Astrocyte of the cerebellum (primary cell): ENCODE data around the gene GRID2IP.

ENCODE experiments used
- DNase-seq: peaks from one replicate; pipeline ENCODE4 v3.0.0-alpha.2; 2011; ENCODE audit warnings: low read depth
- H3K4me3 ChIP-seq: 2 replicates; pipeline ENCODE4 v1.5.1; 2011; ENCODE audit warnings: mild to moderate bottlenecking, low read depth, low read length, moderate library complexity
- in situ Hi-C: cut with HindIII; loops from 2 replicates; pipeline ENCODE4 v1.10.0; 2017; ENCODE audit warnings: low sequenced_read_pairs
- TF ChIP-seq, protein P1 (sequence below): IDR thresholded peaks from 2 replicates; pipeline ENCODE4 v1.5.1; 2012; ENCODE audit warnings: low read length, low read depth, moderate library complexity, mild to moderate bottlenecking; ENCODE audit errors: missing control alignments

The GRID2IP gene

DNA sequence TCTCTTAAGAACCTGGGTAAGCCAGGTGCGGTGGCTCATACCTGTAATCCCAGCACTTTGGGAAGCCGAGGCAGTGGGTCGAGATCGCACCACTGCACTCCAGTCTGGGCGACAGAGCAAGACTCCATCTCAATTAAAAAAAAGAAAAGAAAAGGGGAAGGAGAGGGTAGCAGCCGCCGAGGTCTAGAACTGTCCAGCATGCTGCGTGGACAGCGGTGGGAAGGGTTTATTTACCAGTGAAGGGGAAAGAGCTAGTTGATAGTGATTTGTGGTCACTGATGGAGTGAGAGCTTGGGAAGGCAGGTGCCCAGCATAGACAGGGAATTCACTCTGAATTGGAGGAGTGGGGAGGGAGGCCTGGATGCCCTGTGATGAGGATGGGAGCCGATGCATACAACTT is 60.1 kb downstream of the GRID2IP start:
- TF ChIP-seq, protein P1, sequence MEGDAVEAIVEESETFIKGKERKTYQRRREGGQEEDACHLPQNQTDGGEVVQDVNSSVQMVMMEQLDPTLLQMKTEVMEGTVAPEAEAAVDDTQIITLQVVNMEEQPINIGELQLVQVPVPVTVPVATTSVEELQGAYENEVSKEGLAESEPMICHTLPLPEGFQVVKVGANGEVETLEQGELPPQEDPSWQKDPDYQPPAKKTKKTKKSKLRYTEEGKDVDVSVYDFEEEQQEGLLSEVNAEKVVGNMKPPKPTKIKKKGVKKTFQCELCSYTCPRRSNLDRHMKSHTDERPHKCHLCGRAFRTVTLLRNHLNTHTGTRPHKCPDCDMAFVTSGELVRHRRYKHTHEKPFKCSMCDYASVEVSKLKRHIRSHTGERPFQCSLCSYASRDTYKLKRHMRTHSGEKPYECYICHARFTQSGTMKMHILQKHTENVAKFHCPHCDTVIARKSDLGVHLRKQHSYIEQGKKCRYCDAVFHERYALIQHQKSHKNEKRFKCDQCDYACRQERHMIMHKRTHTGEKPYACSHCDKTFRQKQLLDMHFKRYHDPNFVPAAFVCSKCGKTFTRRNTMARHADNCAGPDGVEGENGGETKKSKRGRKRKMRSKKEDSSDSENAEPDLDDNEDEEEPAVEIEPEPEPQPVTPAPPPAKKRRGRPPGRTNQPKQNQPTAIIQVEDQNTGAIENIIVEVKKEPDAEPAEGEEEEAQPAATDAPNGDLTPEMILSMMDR, result no peak
- DNase-seq, result no peak
- no peak overlapping the region for H3K4me3 ChIP-seq
- in situ Hi-C loops, result no loop called here

DNA sequence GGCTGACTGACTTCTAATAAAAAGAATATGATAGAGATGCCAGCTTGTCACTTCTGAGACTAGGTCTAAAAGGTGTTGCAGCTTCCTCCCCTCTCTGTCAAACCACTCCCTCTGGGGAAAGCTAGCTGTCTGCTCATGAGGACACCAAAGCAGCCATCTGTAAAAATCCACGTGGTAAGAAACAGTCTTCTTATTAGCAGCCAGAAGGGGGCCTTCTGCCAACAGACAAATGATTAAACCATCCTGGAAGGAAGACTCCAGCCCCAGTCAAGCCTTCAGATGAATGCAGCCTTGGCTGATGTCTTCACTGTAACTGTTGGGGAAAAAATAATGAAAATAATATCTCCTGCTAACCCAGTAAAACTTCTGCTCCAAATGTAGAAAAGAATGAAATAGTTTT is 61.6 kb downstream of the GRID2IP start:
- DNase-seq, result no peak
- in situ Hi-C loops, result no loop called here
- H3K4me3 ChIP-seq, result no peak overlapping the region
- TF ChIP-seq, protein P1, result no peak

DNA sequence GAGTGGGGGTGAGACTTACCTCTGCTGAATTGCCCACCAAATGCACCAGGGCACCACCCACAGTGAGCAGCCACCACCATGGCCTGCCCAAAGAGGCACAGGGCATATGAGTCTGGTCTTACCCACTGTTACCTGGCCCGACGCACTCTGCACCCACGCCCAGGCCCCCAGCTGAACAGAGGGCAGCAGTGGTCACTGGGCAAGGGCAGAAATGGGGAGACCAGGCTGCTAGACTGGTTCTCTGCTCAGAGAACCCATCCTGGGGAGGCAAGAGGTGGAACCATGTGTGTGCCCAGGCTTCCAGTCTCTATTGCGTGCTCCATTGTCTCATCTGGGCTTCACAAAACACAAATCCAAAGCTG is 64.1 kb downstream of the GRID2IP start:
- no peak for DNase-seq
- H3K4me3 ChIP-seq, result no peak overlapping the region
- TF ChIP-seq, protein P1, result no peak
- in situ Hi-C loops, result no loop called here

DNA sequence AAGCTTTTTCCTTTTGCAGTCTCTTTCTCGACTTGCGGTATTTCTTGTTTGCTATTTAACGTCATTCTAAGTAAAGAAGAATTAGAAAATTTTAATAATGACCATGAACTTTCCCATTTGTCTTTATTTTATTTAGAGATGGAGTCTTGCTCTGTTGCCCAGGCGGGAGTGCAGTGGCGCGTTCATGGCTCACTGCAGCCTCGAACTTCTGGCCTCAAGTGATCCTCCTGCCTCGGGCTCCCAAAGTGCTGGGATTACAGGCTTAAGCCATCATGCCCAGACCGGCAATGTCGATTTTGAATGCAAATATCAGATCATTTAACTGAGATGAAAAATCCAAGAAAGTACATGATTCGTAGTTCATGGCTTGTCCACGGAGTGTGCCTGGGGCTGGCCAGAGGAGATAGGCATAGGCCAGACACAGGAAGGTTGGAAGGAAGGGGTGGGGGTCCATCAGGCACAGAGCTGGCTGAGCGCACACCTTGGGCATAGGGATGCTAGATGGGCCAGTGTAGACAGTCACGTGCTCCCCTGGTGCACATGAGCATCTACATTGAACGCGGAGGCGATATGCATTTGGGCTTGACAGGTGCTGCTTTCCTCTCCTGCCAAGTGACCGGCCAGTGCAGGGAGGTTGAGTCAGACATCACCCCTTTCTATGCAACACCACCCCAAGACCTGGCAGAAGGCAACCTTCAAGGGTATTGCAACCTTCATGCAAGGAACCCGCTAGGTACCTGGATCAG is 64.7 kb downstream of the GRID2IP start:
- in situ Hi-C loops, result no loop called here
- TF ChIP-seq, protein P1, result no peak
- no peak overlapping the region for H3K4me3 ChIP-seq
- no peak for DNase-seq

DNA sequence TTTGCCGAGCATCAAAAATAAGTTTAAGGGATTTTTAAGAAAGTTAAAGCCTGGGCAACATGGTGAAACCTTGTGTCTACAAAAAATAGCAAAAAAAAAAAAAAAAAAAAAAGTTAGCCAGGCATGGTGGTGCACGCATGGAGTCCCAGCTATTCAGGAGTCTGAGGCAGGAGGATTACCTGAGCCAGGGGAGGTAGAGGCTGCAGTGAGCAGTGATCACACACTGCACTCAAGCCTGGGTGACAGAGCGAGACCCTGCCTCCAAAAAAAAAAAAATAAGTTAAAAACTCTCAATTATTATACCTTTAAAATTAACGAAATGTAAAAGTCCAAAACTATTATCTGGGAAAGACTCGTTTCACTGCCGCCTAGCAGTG is 68.5 kb downstream of the GRID2IP start:
- TF ChIP-seq, protein P1, result no peak
- DNase-seq, result no peak
- in situ Hi-C loops, result no loop called here
- peak overlapping the region; percentile 94 for H3K4me3 ChIP-seq

DNA sequence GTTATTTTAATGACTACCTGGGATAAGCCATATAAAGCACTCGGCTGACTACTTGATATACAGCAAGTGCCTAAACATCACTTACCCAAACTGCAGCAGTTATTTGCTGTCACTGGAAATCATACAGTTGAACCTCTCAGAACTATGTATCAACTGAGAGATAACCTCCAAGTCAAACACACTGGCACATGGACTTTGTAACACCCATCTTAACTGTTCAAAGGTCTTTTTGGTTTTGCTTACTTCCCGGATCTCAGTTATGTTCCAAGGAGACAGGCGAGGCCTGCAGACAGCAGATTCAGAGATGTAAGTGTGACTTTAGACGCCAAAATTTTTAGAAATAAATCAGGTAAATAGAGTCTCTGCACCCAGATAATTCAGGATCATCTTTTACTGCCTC is 69.0 kb downstream of the GRID2IP start:
- TF ChIP-seq, protein P1, result no peak
- DNase-seq, result no peak
- in situ Hi-C loops, result no loop called here
- H3K4me3 ChIP-seq, result peak overlapping the region; percentile 94
